H9 (cell line): ENCODE measurements around the gene RERE. TPM values are rescaled to one million over a fixed set of nuclear protein-coding genes. Genes with fewer than 3 reads are reported as not detected.
A peak's percentile ranks its signal among the peaks of the same experiment; 100 is the strongest.

Experiments
- DNase-seq: peaks from one replicate; pipeline ENCODE4 v3.0.0-alpha.2; 2017
- H2AFZ ChIP-seq: one replicate; pipeline ENCODE4 v1.6.1; 2013; ENCODE audit warnings: mild to moderate bottlenecking, low read length, control low read depth, moderate library complexity
- H2AK5ac ChIP-seq: 2 replicates; pipeline ENCODE4 v1.6.1; 2013; ENCODE audit warnings: low read length, control low read depth, mixed read lengths; ENCODE audit not compliant: insufficient read length
- H2BK120ac ChIP-seq: one replicate; pipeline ENCODE4 v1.6.1; 2013; ENCODE audit warnings: low read depth, mild to moderate bottlenecking, low read length, control low read depth, inconsistent platforms; ENCODE audit not compliant: poor library complexity, severe bottlenecking
- H2BK12ac ChIP-seq: 2 replicates; pipeline ENCODE4 v1.6.1; 2013; ENCODE audit warnings: low read length, control low read depth, mixed read lengths, low read depth; ENCODE audit not compliant: insufficient read length
- H2BK15ac ChIP-seq: 2 replicates; pipeline ENCODE4 v1.6.1; 2013; ENCODE audit warnings: low read depth, low read length, control low read depth
- H2BK20ac ChIP-seq: one replicate; pipeline ENCODE4 v1.6.1; 2013; ENCODE audit warnings: low read depth, mild to moderate bottlenecking, low read length, control low read depth, inconsistent platforms; ENCODE audit not compliant: poor library complexity, severe bottlenecking
- H2BK5ac ChIP-seq: 2 replicates; pipeline ENCODE4 v1.6.1; 2013; ENCODE audit warnings: low read length, control low read depth, mixed read lengths; ENCODE audit not compliant: insufficient read length
- H3K14ac ChIP-seq: 2 replicates; pipeline ENCODE4 v1.6.1; 2013; ENCODE audit warnings: low read length, control low read depth; ENCODE audit not compliant: insufficient read depth
- H3K18ac ChIP-seq: 2 replicates; pipeline ENCODE4 v1.6.1; 2013; ENCODE audit warnings: low read depth, mild to moderate bottlenecking, mixed read lengths, low read length, control low read depth; ENCODE audit not compliant: insufficient read length
- H3K23ac ChIP-seq: 2 replicates; pipeline ENCODE4 v1.6.1; 2013; ENCODE audit warnings: low read length, control low read depth, mixed read lengths, low read depth; ENCODE audit not compliant: insufficient read length
- H3K23me2 ChIP-seq: 2 replicates; pipeline ENCODE4 v1.6.1; 2013; ENCODE audit warnings: low read depth, mild to moderate bottlenecking, mixed read lengths, low read length, control low read depth; ENCODE audit not compliant: insufficient read length, poor library complexity, severe bottlenecking
- H3K27ac ChIP-seq: 2 replicates; pipeline ENCODE4 v1.5.1; 2013; ENCODE audit warnings: low read length, control low read depth, mixed read lengths, low read depth; ENCODE audit not compliant: insufficient read length
- H3K27me3 ChIP-seq: 2 replicates; pipeline ENCODE4 v1.6.1; 2013; ENCODE audit warnings: low read length, control low read depth, inconsistent platforms; ENCODE audit not compliant: insufficient read depth
- H3K4ac ChIP-seq: 2 replicates; pipeline ENCODE4 v1.6.1; 2013; ENCODE audit warnings: low read depth, mild to moderate bottlenecking, control low read depth, inconsistent platforms, low read length, moderate library complexity
- H3K4me1 ChIP-seq: 2 replicates; pipeline ENCODE4 v1.6.1; 2013; ENCODE audit warnings: low read length, control low read depth, inconsistent platforms; ENCODE audit not compliant: insufficient read depth
- H3K4me2 ChIP-seq: 2 replicates; pipeline ENCODE4 v1.6.1; 2013; ENCODE audit warnings: low read length, control low read depth, mixed read lengths; ENCODE audit not compliant: insufficient read length, insufficient read depth
- H3K56ac ChIP-seq: 2 replicates; pipeline ENCODE4 v1.6.1; 2013; ENCODE audit warnings: low read depth, mild to moderate bottlenecking, mixed read lengths, low read length, control low read depth; ENCODE audit not compliant: insufficient read length
- H3K79me1 ChIP-seq: 2 replicates; pipeline ENCODE4 v1.6.1; 2013; ENCODE audit warnings: low read depth, mild to moderate bottlenecking, moderate library complexity, low read length, control low read depth, inconsistent platforms; ENCODE audit not compliant: insufficient read depth, poor library complexity, severe bottlenecking
- H3K79me2 ChIP-seq: 2 replicates; pipeline ENCODE4 v1.6.1; 2013; ENCODE audit warnings: low read length, control low read depth, inconsistent platforms; ENCODE audit not compliant: insufficient read depth
- H3K9ac ChIP-seq: 2 replicates; pipeline ENCODE4 v1.6.1; 2013; ENCODE audit warnings: low read length, control low read depth, mixed read lengths; ENCODE audit not compliant: insufficient read length; ENCODE audit errors: extremely low read depth
- H3K9me3 ChIP-seq: one replicate; pipeline ENCODE4 v1.6.1; 2013; ENCODE audit warnings: low read depth, low read length, inconsistent platforms; ENCODE audit not compliant: control insufficient read depth
- H3T11ph ChIP-seq: one replicate; pipeline ENCODE4 v1.6.1; 2013; ENCODE audit warnings: mild to moderate bottlenecking, low read length, control low read depth, inconsistent platforms
- H4K20me1 ChIP-seq: one replicate; pipeline ENCODE4 v1.6.1; 2013; ENCODE audit not compliant: control insufficient read depth, insufficient read length, insufficient read depth
- H4K5ac ChIP-seq: 2 replicates; pipeline ENCODE4 v1.6.1; 2013; ENCODE audit warnings: low read depth, mild to moderate bottlenecking, mixed read lengths, low read length, control low read depth; ENCODE audit not compliant: insufficient read length
- H4K8ac ChIP-seq: replicated peaks from 2 replicates; pipeline ENCODE4 v1.6.1; 2013; ENCODE audit warnings: low read length, control low read depth, mixed read lengths, low read depth; ENCODE audit not compliant: insufficient read length
- H4K91ac ChIP-seq: 2 replicates; pipeline ENCODE4 v1.6.1; 2013; ENCODE audit warnings: low read depth, mild to moderate bottlenecking, moderate library complexity, mixed read lengths, low read length, control low read depth; ENCODE audit not compliant: insufficient read length
- H3K27ac Mint-ChIP-seq, 3 experiments: 2 replicates in 2 of 3; 3 replicates in 1 of 3; pipeline ENCODE4 v1.8.0; 2020 to 2021; ENCODE audit warnings: mixed read lengths in 3 of 3, mild to moderate bottlenecking in 1 of 3, moderate library complexity in 1 of 3
- H3K27me3 Mint-ChIP-seq: 2 replicates; pipeline ENCODE4 v1.8.0; 2021; ENCODE audit warnings: low read depth, mild to moderate bottlenecking, moderate library complexity, mixed read lengths
- H3K36me3 Mint-ChIP-seq, 3 experiments: 2 replicates in 2 of 3; 3 replicates in 1 of 3; pipeline ENCODE4 v1.8.0; 2020 to 2021; ENCODE audit warnings: low read depth in 3 of 3, mixed read lengths in 3 of 3; ENCODE audit not compliant: insufficient read depth in 1 of 3
- H3K4me1 Mint-ChIP-seq, 2 experiments: 2 replicates each; pipeline ENCODE4 v1.8.0; 2020; ENCODE audit warnings: mixed read lengths in 2 of 2
- H3K4me3 Mint-ChIP-seq, 2 experiments: 2 replicates in 1 of 2; 3 replicates in 1 of 2; pipeline ENCODE4 v1.8.0; 2020 to 2021; ENCODE audit warnings: mild to moderate bottlenecking in 2 of 2, mixed read lengths in 2 of 2, moderate library complexity in 1 of 2
- H3K9me3 Mint-ChIP-seq, 2 experiments: 2 replicates in 1 of 2; 3 replicates in 1 of 2; pipeline ENCODE4 v1.8.0; 2020; ENCODE audit warnings: mild to moderate bottlenecking in 2 of 2, mixed read lengths in 2 of 2, moderate library complexity in 1 of 2
- CTCF ChIP-seq: fragments of 200-600 bp; sonication (generic); conservative IDR thresholded peaks from 3 replicates; pipeline ENCODE4 v1.8.0; 2021; ENCODE audit warnings: antibody characterized with exemption, mild to moderate bottlenecking
- WGBS: extraction: QIAGEN DNeasy Blood & Tissue Kit; methylation state at CpG from one replicate; pipeline ENCODE4 v1.1.7; 2013; ENCODE audit warnings: missing lambda C conversion rate, low lambda C conversion rate, mixed read lengths; ENCODE audit not compliant: insufficient read length; ENCODE audit errors: extremely low coverage; 5-methylcytosine and 5-hydroxymethylcytosine counted together
- total RNA-seq: library from RNA; stranded (reverse); gene quantifications from 2 replicates; pipeline ENCODE4 v1.2.1, GENCODE V29; 2021

Gene RERE
- total RNA-seq, 1 experiment from 2014 or later, result 103 TPM

GRCh38 chr1:8643542-8644536 lies 173.6 kb downstream of the RERE start:
- Histone ChIP-seq H2BK12ac (no peak overlapping the region), H3K79me2 (peaks cover 30% of the 10 kb centered on the region; the same call in 1 of the 2 replicates), H2BK5ac (no peak overlapping the region), H3K79me1 (peaks cover 9% of the 10 kb centered on the region), H3K23ac (no peak overlapping the region), H3K14ac (no peak overlapping the region), H4K91ac (no peak overlapping the region), H3K4ac (no peak overlapping the region), H2AFZ (no peak overlapping the region), H3K4me2 (no peak overlapping the region), H2BK20ac (no peak overlapping the region), H3K56ac (no peak overlapping the region), H2AK5ac (no peak overlapping the region), H3K9ac (no peak overlapping the region), H3K27ac (no peak overlapping the region), H3T11ph (no peak overlapping the region), H4K8ac (no peak overlapping the region), H3K27me3 (no peaks in the 10 kb centered on the region), H3K23me2 (no peaks in the 10 kb centered on the region), H4K20me1 (no peaks in the 10 kb centered on the region), H3K9me3 (no peaks in the 10 kb centered on the region), H3K4me1 (no peaks in the 10 kb centered on the region; the same call in 1 of the 2 replicates), H2BK15ac (no peak overlapping the region), H4K5ac (no peak overlapping the region), H3K18ac (no peak overlapping the region), H2BK120ac (no peak overlapping the region)
- no peak for TF ChIP-seq CTCF
- DNase-seq, result no peak
- Mint-ChIP-seq H3K36me3 (peaks cover 0 to under 1% (median 0%) of the 10 kb centered on the region in 3 experiments; a peak in 2 of 7 replicates), H3K27ac (peak overlapping the region in 1 of 3 experiments; percentile 77; a peak in 1 of 7 replicates), H3K9me3 (no peaks in the 10 kb centered on the region), H3K27me3 (no peaks in the 10 kb centered on the region), H3K4me1 (peaks cover 29 to 51% of the 10 kb centered on the region in 2 experiments), H3K4me3 (no peak overlapping the region)
- WGBS, result no CpG with 5 or more reads among the region's 6 CpGs
